Skin of body (tissue), 2 donors: ENCODE data around the gene PRC1. TPM values are rescaled to one million over a fixed set of nuclear protein-coding genes. Genes with fewer than 3 reads are reported as not detected.
A peak's percentile ranks its signal among the peaks of the same experiment; 100 is the strongest.
"Not testable (repeated sequence)": the region's sequence is repeated elsewhere in the genome, so short reads cannot be mapped to it uniquely, and the experiment has no call there.

Source experiments
- DNase-seq: peaks from one replicate; lab custom pipeline; 2025; lab: John Stamatoyannopoulos, UW
- total RNA-seq: library from RNA; depleted of rRNA; stranded (reverse); fragments of >200 nt; gene quantifications from one replicate; pipeline ENCODE4 v1.2.3, GENCODE V29; 2014

Gene PRC1
- 54.9 TPM for total RNA-seq

GRCh38 chr15:90994417-90995311 is at the start of gene PRC1:
PRC1 (minus strand) TSS chr15:90994535; CDS start chr15:90994417, 118 bp downstream.
- peak; percentile 98 for DNase-seq

- no peak for DNase-seq
Observed at GRCh38 chr15:91043202-91043874, 49.0 kb upstream of the PRC1 start.

GRCh38 chr15:91040856-91041255 is 46.5 kb upstream of the PRC1 start:
- no peak for DNase-seq

GRCh38 chr15:91039996-91040395 is 45.7 kb upstream of the PRC1 start:
- DNase-seq, result no peak

- no peak for DNase-seq
Observed at GRCh38 chr15:91032919-91033803, 38.8 kb upstream of the PRC1 start.

GRCh38 chr15:91031796-91032195 is 37.5 kb upstream of the PRC1 start:
- no peak for DNase-seq

GRCh38 chr15:91027677-91028076 is 33.3 kb upstream of the PRC1 start:
- no peak for DNase-seq

- DNase-seq, result no peak
Observed at GRCh38 chr15:91023720-91024119, 29.4 kb upstream of the PRC1 start.

- no peak for DNase-seq
Observed at GRCh38 chr15:91022832-91023129, 28.4 kb upstream of the PRC1 start.

- DNase-seq, result peak; percentile 77
Observed at GRCh38 chr15:91022075-91022831, 27.9 kb upstream of the PRC1 start, which contains the start of gene VPS33B. VPS33B (minus strand) TSS chr15:91022594; CDS start chr15:91022249, 345 bp downstream.

GRCh38 chr15:91021516-91022074 is 27.3 kb upstream of the PRC1 start:
- DNase-seq, result no peak

- no peak for DNase-seq
Observed at GRCh38 chr15:91018158-91018557, 23.8 kb upstream of the PRC1 start.

GRCh38 chr15:91017716-91018115 is 23.4 kb upstream of the PRC1 start:
- no peak for DNase-seq

- DNase-seq, result not testable (repeated sequence)
Observed at GRCh38 chr15:91013701-91014100, 19.4 kb upstream of the PRC1 start.

GRCh38 chr15:91007266-91007665 is 12.9 kb upstream of the PRC1 start:
- no peak for DNase-seq

GRCh38 chr15:91001209-91001608 is 6.9 kb upstream of the PRC1 start:
- no peak for DNase-seq

GRCh38 chr15:90998737-90999136 is 4.4 kb upstream of the PRC1 start:
- no peak for DNase-seq

- no peak for DNase-seq
Observed at GRCh38 chr15:90994059-90994416, 297 bp downstream of the PRC1 start.

GRCh38 chr15:90991587-90992285 is 2.6 kb downstream of the PRC1 start:
- no peak for DNase-seq

GRCh38 chr15:90990446-90990845 is 3.9 kb downstream of the PRC1 start:
- DNase-seq, result no peak
